A673 (cell line): Measurements from ENCODE around the gene MTX1.

ENCODE experiments used
- CTCF ChIP-seq: fragments of 300-800, 200-600 bp; sonication (generic); conservative IDR thresholded peaks from 2 replicates; pipeline ENCODE4 v1.5.1; 2017; ENCODE audit warnings: low read depth, mild to moderate bottlenecking, antibody characterized with exemption, low read length, moderate library complexity, mixed read lengths
- EZH2 ChIP-seq: fragments of 200-600 bp; sonication (generic); IDR thresholded peaks from 2 replicates; pipeline ENCODE4 v1.6.1; 2017; ENCODE audit warnings: borderline replicate concordance, low read depth, mild to moderate bottlenecking, mixed read lengths, antibody characterized with exemption, low read length; ENCODE audit not compliant: poor library complexity, severe bottlenecking

DNA sequence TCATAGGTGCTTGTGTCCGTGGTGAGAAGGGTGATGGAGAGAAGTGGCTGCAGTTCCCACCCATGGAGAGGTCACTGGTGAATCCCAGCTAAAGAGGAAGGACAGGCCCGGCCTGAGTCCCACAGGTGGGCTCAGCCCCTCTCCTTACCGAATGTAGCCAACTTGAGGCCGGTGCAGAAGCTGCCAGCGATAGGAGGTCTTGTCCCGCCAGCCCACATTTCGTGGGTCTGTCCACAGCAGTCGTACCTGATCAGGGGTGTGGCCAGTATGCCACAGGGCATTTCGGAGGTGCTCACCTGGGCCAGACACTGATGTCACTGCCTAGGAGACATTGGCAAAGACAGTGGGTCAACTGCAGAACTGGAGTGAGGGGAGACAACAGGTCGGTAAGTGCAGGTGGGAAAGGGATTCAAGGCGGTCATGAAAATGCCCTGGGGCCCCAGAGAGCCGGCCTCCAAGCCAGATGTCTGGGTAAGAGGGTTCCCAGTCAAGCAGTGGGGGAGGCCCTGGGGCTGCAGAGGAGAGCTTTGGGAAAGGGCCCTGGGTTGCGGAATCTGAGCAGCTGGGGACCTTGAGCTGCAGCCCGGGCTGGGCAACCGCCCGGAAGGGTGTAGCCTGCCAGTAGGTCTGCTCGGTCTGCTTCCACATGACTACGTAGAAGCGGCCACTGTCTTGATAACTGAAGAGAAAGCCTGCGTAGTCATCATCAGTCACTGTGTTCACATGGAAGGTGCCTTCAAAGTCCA is 11.4 kb upstream of the MTX1 start:
- TF ChIP-seq CTCF, result no peak
- no peak for TF ChIP-seq EZH2
